Keratinocyte (primary cell): ENCODE results near the gene PUM1. TPM values are rescaled to one million over a fixed set of nuclear protein-coding genes. Genes with fewer than 3 reads are reported as not detected.

Experiments used
- DNase-seq: peaks from one replicate; pipeline ENCODE4 v3.0.0-alpha.2; 2011; ENCODE audit warnings: low read depth, missing footprints, low spot score
- FAIRE-seq: peaks from 2 replicates; lab custom pipeline; 2011; peaks lifted over from hg19 to GRCh38; lab: Jason Lieb, UNC
- H2AFZ ChIP-seq: 2 replicates; pipeline ENCODE4 v1.6.0; 2012; ENCODE audit warnings: low read length, control low read depth, inconsistent platforms; ENCODE audit not compliant: control insufficient read depth
- H3K27ac ChIP-seq: 2 replicates; pipeline ENCODE4 v1.5.1; 2011; ENCODE audit warnings: low read length; ENCODE audit not compliant: control insufficient read depth, insufficient read depth
- H3K27me3 ChIP-seq: 3 replicates; pipeline ENCODE4 v1.6.0; 2011; ENCODE audit warnings: low read length; ENCODE audit not compliant: control insufficient read depth, insufficient read depth; ENCODE audit errors: extremely low read depth
- H3K36me3 ChIP-seq, 2 experiments: 2 replicates in 1 of 2; 3 replicates in 1 of 2; pipeline ENCODE4 v1.5.1; 2011; ENCODE audit warnings: low read length in 2 of 2, mild to moderate bottlenecking in 1 of 2; ENCODE audit not compliant: control insufficient read depth in 2 of 2, insufficient read depth in 2 of 2; ENCODE audit errors: extremely low read depth in 1 of 2
- H3K4me1 ChIP-seq: 3 replicates; pipeline ENCODE4 v1.5.1; 2011; ENCODE audit warnings: low read length; ENCODE audit not compliant: control insufficient read depth, insufficient read depth; ENCODE audit errors: extremely low read depth
- H3K4me2 ChIP-seq: 3 replicates; pipeline ENCODE4 v1.6.0; 2011; ENCODE audit warnings: low read depth, low read length; ENCODE audit not compliant: control insufficient read depth, insufficient read depth; ENCODE audit errors: extremely low read depth
- H3K4me3 ChIP-seq, 3 experiments: fragments of 200-600 bp in 1 of 3; sonication (generic) in 1 of 3; 2 replicates in 2 of 3; 3 replicates in 1 of 3; pipeline ENCODE4 v1.5.1; 2011 to 2016; ENCODE audit warnings: low read length in 3 of 3, mild to moderate bottlenecking in 3 of 3, control low read depth in 2 of 3, inconsistent platforms in 1 of 3, low read depth in 1 of 3, mixed read lengths in 1 of 3, mixed run types in 1 of 3, moderate library complexity in 1 of 3; ENCODE audit not compliant: control insufficient read depth in 2 of 3, insufficient read depth in 2 of 3; ENCODE audit errors: extremely low read depth in 1 of 3
- H3K79me2 ChIP-seq: 2 replicates; pipeline ENCODE4 v1.6.0; 2012; ENCODE audit warnings: low read length; ENCODE audit not compliant: control insufficient read depth, insufficient read depth
- H3K9ac ChIP-seq: 3 replicates; pipeline ENCODE4 v1.6.0; 2011; ENCODE audit warnings: low read length; ENCODE audit not compliant: control insufficient read depth, insufficient read depth; ENCODE audit errors: extremely low read depth
- H3K9me1 ChIP-seq: 3 replicates; pipeline ENCODE4 v1.6.0; 2011; ENCODE audit warnings: low read length; ENCODE audit not compliant: control insufficient read depth, insufficient read depth; ENCODE audit errors: extremely low read depth
- H3K9me3 ChIP-seq: 2 replicates; pipeline ENCODE4 v1.5.1; 2012; ENCODE audit warnings: low read depth, low read length; ENCODE audit not compliant: control insufficient read depth
- H4K20me1 ChIP-seq: 3 replicates; pipeline ENCODE4 v1.6.0; 2011; ENCODE audit warnings: low read length; ENCODE audit not compliant: control insufficient read depth, insufficient read depth; ENCODE audit errors: extremely low read depth
- CTCF ChIP-seq, 3 experiments: IDR thresholded peaks in 1 of 3; conservative IDR thresholded peaks in 1 of 3; optimal IDR thresholded peaks in 1 of 3; 2 replicates in 2 of 3; 3 replicates in 1 of 3; pipeline versions ENCODE3 to v1.5.1; 2011; ENCODE audit warnings: low read length in 3 of 3, mild to moderate bottlenecking in 3 of 3, moderate library complexity in 2 of 3, control low read depth in 1 of 3, inconsistent platforms in 1 of 3; ENCODE audit not compliant: insufficient read depth in 2 of 3; ENCODE audit errors: extremely low read depth in 1 of 3
- EZH2 ChIP-seq: IDR thresholded peaks from one replicate; pipeline ENCODE4 v1.6.1; 2012; ENCODE audit warnings: inconsistent platforms, mild to moderate bottlenecking, low read length, moderate library complexity
- dilution Hi-C: fragments of 300-500 bp; cut with MboI; formaldehyde crosslinking; loops from one replicate; pipeline ENCODE4 v1.7.0; 2020; ENCODE audit warnings: low sequenced_read_pairs; ENCODE audit not compliant: extremely low pct_ligation_motif_present
- polyA plus RNA-seq, 5 experiments: library from polyadenylated mRNA; depleted of rRNA in 3 of 5; stranded (reverse) in 3 of 5; stranded (forward) in 1 of 5; unstranded in 1 of 5; fragments of >200 nt; gene quantifications; 1 replicate in 1 of 5; 2 replicates in 3 of 5; 3 replicates in 1 of 5; pipeline versions ENCODE4 v1.2.1 to v1.2.3, GENCODE V29; 2011 to 2012; ENCODE audit warnings: missing spikeins in 2 of 5, low read depth in 1 of 5, low replicate concordance in 1 of 5

Gene PUM1
- polyA plus RNA-seq, 1 donor (not counting 4 experiments of a cell fraction or from before 2014, with no cell fraction given), result 68.6 TPM

- no peak overlapping the region for H3K4me3 ChIP-seq
- no peaks in the 10 kb centered on the region for H3K27me3 ChIP-seq
- H3K36me3 ChIP-seq, result peaks cover 18% of the 10 kb centered on the region in 2 experiments
- TF ChIP-seq EZH2 (no peak), CTCF (optimal IDR thresholded peaks at IDR 0.05 in 1 of 3, IDR thresholded peaks at IDR 0.05 in 1 of 3, conservative IDR thresholded peaks at IDR 0.05 in 1 of 3; ENCODE audit: extremely low read depth in 1 of 3, insufficient read depth in 2 of 3, low read length in 3 of 3) (no peak)
- H3K9me3 ChIP-seq, result no peaks in the 10 kb centered on the region
- no peak overlapping the region for H3K4me2 ChIP-seq
- H3K9ac ChIP-seq, result no peak overlapping the region
- H3K9me1 ChIP-seq, result no peaks in the 10 kb centered on the region
- FAIRE-seq (no peak), DNase-seq (no peak)
- dilution Hi-C loops, result no loop called here
- H4K20me1 ChIP-seq, result peaks cover under 1% of the 10 kb centered on the region
- no peak overlapping the region for H3K27ac ChIP-seq
- no peak overlapping the region for H2AFZ ChIP-seq
- H3K79me2 ChIP-seq, result peaks cover 82% of the 10 kb centered on the region
- no peaks in the 10 kb centered on the region for H3K4me1 ChIP-seq
Observed at GRCh38 chr1:30982937-30983336, 82.6 kb downstream of the PUM1 start.

DNA sequence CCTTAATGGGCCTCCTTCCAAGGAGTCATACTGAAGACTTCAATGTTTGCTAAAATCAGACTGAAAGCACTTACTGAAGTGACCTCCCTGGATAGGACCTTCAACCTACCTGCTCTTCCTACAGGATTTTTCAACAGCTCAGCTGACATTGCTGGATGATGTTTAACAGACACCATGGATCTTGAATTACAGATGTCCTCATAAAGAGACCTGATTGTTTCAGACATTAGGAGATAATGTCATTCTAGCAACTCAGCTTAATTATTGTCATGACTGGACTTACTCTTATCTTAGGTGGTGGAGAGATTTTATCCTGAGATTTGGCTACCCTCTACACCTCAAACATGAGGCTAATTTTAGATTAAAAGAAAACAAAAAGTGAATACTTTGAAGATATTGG, 83.1 kb downstream of the PUM1 start:
- Histone ChIP-seq H3K27me3 (no peaks in the 10 kb centered on the region), H3K9me1 (no peaks in the 10 kb centered on the region), H3K4me2 (no peak overlapping the region), H3K36me3 (peaks cover 18 to 19% of the 10 kb centered on the region in 2 experiments), H4K20me1 (peaks cover under 1% of the 10 kb centered on the region), H3K9me3 (no peaks in the 10 kb centered on the region), H3K4me1 (peaks cover 1% of the 10 kb centered on the region), H3K27ac (no peak overlapping the region), H2AFZ (no peak overlapping the region), H3K4me3 (no peak overlapping the region), H3K9ac (no peak overlapping the region), H3K79me2 (peaks cover 81% of the 10 kb centered on the region)
- DNase-seq (no peak), FAIRE-seq (no peak)
- dilution Hi-C loops, result no loop called here
- no peak for TF ChIP-seq EZH2
- TF ChIP-seq CTCF (optimal IDR thresholded peaks at IDR 0.05 in 1 of 3, IDR thresholded peaks at IDR 0.05 in 1 of 3, conservative IDR thresholded peaks at IDR 0.05 in 1 of 3; ENCODE audit: extremely low read depth in 1 of 3, insufficient read depth in 2 of 3, low read length in 3 of 3), result no peak
